ENCODE data around the gene METTL6.

Gene METTL6

DNA sequence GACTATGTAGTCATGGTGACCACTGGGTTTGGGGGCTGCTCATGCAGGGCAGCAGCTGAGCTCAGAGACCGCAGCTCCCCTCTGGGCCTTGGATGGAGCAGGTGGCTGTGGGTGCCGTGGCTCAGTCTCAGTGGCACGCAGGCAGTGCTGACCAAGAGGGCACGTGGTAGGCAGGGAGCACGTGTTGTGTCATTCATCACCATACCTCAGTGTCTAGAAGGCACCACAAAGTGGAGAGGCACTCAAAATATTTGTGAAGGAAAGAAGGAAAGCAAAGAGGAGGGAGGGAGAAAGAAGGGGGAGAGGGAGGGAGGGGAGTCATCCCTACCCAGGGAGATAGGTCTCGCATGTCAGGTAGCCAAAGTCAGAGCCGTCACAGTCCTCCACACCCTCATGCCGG is 26.2 kb upstream of the METTL6 start:
- no peak for DNase-seq
- H3K4me3 Mint-ChIP-seq = no peak overlapping the region
- no peak overlapping the region for H3K27ac Mint-ChIP-seq
- peaks cover 3% of the 10 kb centered on the region for H3K27me3 Mint-ChIP-seq (ENCODE audit: low read depth, poor library complexity)
- no peaks in the 10 kb centered on the region for H3K4me1 Mint-ChIP-seq
- H3K36me3 Mint-ChIP-seq (ENCODE audit: low read depth) = peaks cover 28% of the 10 kb centered on the region
- TF ChIP-seq, protein P1, sequence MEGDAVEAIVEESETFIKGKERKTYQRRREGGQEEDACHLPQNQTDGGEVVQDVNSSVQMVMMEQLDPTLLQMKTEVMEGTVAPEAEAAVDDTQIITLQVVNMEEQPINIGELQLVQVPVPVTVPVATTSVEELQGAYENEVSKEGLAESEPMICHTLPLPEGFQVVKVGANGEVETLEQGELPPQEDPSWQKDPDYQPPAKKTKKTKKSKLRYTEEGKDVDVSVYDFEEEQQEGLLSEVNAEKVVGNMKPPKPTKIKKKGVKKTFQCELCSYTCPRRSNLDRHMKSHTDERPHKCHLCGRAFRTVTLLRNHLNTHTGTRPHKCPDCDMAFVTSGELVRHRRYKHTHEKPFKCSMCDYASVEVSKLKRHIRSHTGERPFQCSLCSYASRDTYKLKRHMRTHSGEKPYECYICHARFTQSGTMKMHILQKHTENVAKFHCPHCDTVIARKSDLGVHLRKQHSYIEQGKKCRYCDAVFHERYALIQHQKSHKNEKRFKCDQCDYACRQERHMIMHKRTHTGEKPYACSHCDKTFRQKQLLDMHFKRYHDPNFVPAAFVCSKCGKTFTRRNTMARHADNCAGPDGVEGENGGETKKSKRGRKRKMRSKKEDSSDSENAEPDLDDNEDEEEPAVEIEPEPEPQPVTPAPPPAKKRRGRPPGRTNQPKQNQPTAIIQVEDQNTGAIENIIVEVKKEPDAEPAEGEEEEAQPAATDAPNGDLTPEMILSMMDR (IDR thresholded peaks at IDR 0.05) = no peak
- peaks cover 5% of the 10 kb centered on the region for H3K9me3 Mint-ChIP-seq

DNA sequence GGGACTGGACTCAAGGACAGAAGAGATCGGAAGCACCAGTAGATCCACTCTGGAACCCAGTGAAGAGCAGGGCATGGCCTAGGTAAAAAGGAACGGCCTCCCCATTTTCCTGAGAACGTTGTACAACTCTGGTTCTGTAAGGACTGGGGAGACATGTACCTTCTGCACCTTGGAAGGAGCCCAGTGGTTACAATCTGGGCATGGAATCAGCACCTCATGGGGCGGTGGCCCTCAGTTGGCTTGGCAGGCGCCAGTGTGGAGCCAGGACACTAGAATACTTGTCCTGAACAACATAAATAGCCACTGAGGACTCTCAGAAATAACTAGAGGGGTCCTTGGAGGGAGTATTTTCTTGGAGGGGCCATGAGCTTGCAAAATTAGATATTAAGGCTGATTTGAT is 25.6 kb upstream of the METTL6 start:
- no peak for DNase-seq
- TF ChIP-seq, protein P1 (IDR thresholded peaks at IDR 0.05) = no peak
- no peaks in the 10 kb centered on the region for H3K4me1 Mint-ChIP-seq
- no peaks in the 10 kb centered on the region for H3K9me3 Mint-ChIP-seq
- H3K27ac Mint-ChIP-seq = no peak overlapping the region
- H3K36me3 Mint-ChIP-seq (ENCODE audit: low read depth) = peaks cover 27% of the 10 kb centered on the region
- peaks cover 3% of the 10 kb centered on the region for H3K27me3 Mint-ChIP-seq (ENCODE audit: low read depth, poor library complexity)
- H3K4me3 Mint-ChIP-seq = no peak overlapping the region

DNA sequence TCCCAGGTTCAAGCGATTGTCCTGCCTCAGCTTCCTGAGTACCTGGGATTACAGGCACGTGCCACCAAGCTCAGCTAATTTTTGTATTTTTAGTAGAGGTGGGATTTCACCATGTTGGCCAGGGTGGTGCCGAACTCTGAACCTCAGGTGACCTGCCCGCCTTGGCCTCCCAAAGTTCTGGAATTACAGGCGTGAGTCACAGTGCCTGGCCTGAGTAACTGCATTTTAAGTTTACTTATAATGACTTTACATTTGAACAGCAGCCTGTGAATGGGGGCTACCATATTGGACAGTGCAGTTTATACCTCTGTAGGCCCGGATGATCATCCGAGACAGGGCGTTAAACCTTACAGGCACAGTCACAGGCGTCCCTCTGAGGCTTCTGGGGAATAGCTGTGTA is 24.8 kb upstream of the METTL6 start:
- Mint-ChIP-seq H3K27me3 (ENCODE audit: low read depth, poor library complexity) (peaks cover 3% of the 10 kb centered on the region), H3K36me3 (ENCODE audit: low read depth) (peaks cover 27% of the 10 kb centered on the region), H3K9me3 (no peaks in the 10 kb centered on the region), H3K4me3 (no peak overlapping the region), H3K27ac (no peak overlapping the region), H3K4me1 (no peaks in the 10 kb centered on the region)
- TF ChIP-seq, protein P1 (IDR thresholded peaks at IDR 0.05) = no peak
- DNase-seq = no peak

DNA sequence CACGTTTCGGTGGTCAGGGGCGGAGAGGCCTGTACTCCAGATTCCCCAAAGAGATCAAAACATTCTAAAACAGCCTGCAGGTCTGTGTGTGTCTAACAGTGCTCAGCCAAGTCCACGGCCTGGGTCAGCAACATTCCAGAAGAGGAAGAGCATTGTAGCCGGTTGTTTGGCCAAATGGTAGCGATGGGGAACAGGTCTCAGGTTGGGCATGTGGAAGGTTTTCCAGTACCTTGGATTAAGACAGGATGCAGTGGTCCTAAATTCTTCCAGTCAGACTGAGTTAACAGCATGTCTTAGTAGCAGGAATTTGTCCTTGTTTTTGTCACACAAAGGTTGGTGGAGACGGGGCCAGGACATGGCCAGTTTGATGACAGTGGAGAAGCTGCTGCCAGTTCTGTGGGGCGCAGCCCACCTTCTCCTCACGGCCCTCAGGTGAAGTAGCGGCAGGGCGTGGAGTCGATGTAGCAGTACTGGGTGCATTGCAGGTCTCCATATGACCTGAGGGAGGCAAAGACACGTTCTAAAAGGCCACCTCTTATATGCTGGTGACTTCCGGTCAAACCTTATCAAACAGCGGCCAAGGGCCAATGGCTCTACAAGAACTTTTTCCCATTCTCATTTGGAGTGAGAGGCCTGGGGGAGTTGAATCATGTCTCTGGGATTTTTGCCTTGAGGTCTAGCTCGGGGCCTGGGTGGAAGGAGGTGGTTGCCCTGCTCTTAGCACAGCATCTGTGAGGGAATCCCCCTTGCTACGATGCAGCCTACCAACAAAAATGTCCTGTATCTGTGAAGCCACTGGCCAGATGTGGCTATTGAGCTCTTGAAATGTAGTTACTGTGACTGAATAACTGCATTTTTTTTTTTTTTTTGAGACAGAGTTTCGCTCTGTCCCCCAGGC is 24.1 kb upstream of the METTL6 start:
- H3K27me3 Mint-ChIP-seq (ENCODE audit: low read depth, poor library complexity) = peaks cover 3% of the 10 kb centered on the region
- H3K4me1 Mint-ChIP-seq = no peaks in the 10 kb centered on the region
- TF ChIP-seq, protein P1 (IDR thresholded peaks at IDR 0.05) = no peak
- no peak overlapping the region for H3K4me3 Mint-ChIP-seq
- no peak overlapping the region for H3K27ac Mint-ChIP-seq
- peaks cover 28% of the 10 kb centered on the region for H3K36me3 Mint-ChIP-seq (ENCODE audit: low read depth)
- no peaks in the 10 kb centered on the region for H3K9me3 Mint-ChIP-seq
- DNase-seq = no peak

DNA sequence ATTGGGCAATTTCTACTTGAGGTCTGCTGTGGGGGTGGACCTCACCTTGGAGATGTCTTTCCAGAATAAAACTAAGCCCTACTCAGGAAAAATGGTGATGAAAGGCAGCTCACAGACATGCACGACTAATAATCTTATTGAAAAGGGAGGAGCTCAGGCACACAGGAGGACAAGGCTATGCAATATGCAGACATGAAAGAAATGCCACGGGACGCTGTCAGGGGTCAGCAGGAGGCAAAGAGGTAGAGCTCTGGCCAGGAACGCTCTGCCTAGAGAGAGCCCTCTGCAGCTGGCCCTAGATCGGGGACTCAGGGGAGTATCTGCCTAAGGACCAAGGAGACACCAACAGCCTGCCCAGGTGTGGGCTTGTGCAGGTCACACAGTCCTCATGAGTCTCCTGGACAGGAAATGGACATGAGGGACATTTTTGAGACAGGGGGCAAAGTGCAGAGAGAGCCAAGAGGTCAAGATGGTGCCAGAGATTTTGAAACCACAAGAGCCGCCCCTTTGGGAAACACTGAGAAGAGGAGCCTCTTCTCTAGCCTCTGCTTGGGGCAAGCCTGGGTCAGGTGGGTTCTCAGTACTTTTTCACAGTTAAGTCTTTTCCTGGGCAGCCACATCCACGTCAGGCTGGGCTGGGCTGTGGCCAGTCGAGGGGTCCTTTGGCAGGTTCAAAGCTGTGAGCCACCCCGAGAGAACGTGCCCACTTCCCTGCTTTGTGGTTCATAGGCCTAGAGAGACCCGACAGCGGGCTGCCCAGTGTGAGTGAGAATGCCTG is 23.3 kb upstream of the METTL6 start:
- no peak for DNase-seq
- Mint-ChIP-seq H3K27ac (no peak overlapping the region), H3K4me3 (no peak overlapping the region), H3K27me3 (ENCODE audit: low read depth, poor library complexity) (peaks cover 3% of the 10 kb centered on the region), H3K36me3 (ENCODE audit: low read depth) (peaks cover 33% of the 10 kb centered on the region), H3K4me1 (no peaks in the 10 kb centered on the region), H3K9me3 (no peaks in the 10 kb centered on the region)
- TF ChIP-seq, protein P1 (IDR thresholded peaks at IDR 0.05) = no peak

Data from nephron progenitor cell (in vitro differentiated cells).